ENCODE data around the gene ZNF622. TPM values are rescaled to one million over a fixed set of nuclear protein-coding genes. Genes with fewer than 3 reads are reported as not detected.

Gene ZNF622
- total RNA-seq: 56.1 TPM
- long read RNA-seq, transcript ZNF622-201 (6 exons, 1,699 nt): major isoform, 108 of 114 reads
- long read RNA-seq, partial matches to known transcripts: 2 of 114 reads
- long read RNA-seq, other reads (novel, unspliced or antisense): 4 of 114 reads

GRCh38 chr5:16465544-16466432 is at the start of gene ZNF622:
ZNF622 (minus strand) TSS chr5:16465800; CDS start chr5:16465665, 135 bp downstream.
- H3K27me3 ChIP-seq (ENCODE audit: low read depth): no peaks in the 10 kb centered on the region
- no peaks in the 10 kb centered on the region for H3K9me3 ChIP-seq (replicated peaks)
- DNase-seq: peak; percentile 91
- peaks cover 93% of the 10 kb centered on the region for H3K4me1 ChIP-seq
- H3K36me3 ChIP-seq: peaks cover 29% of the 10 kb centered on the region
- intact Hi-C loops (cut with micrococcal nuclease): no loop called here
- no peak for TF ChIP-seq CTCF (IDR thresholded peaks at IDR 0.05; ENCODE audit: borderline replicate concordance)
- H3K27ac ChIP-seq (replicated peaks): peak within 1 kb of the TSS; percentile 93
- H3K4me3 ChIP-seq: peak within 1 kb of the TSS; percentile 96

GRCh38 chr5:16510098-16510497 is 44.5 kb upstream of the ZNF622 start:
- peaks cover 23% of the 10 kb centered on the region for H3K4me1 ChIP-seq
- DNase-seq: no peak
- intact Hi-C loops (cut with micrococcal nuclease): no loop called here
- peak overlapping the region; percentile 85 for H3K27ac ChIP-seq (replicated peaks)
- no peaks in the 10 kb centered on the region for H3K36me3 ChIP-seq
- no peak for TF ChIP-seq CTCF (IDR thresholded peaks at IDR 0.05; ENCODE audit: borderline replicate concordance)
- H3K9me3 ChIP-seq (replicated peaks): no peaks in the 10 kb centered on the region
- H3K27me3 ChIP-seq (ENCODE audit: low read depth): no peaks in the 10 kb centered on the region
- no peak overlapping the region for H3K4me3 ChIP-seq

- peak; percentile 78 for DNase-seq
- no peaks in the 10 kb centered on the region for H3K9me3 ChIP-seq (replicated peaks)
- no peaks in the 10 kb centered on the region for H3K27me3 ChIP-seq (ENCODE audit: low read depth)
- no peaks in the 10 kb centered on the region for H3K36me3 ChIP-seq
- peaks cover 30% of the 10 kb centered on the region for H3K4me1 ChIP-seq
- TF ChIP-seq CTCF (IDR thresholded peaks at IDR 0.05; ENCODE audit: borderline replicate concordance): no peak
- intact Hi-C loops (cut with micrococcal nuclease): no loop called here
- peak overlapping the region; percentile 85 for H3K27ac ChIP-seq (replicated peaks)
- peak overlapping the region; percentile 65 for H3K4me3 ChIP-seq
Observed at GRCh38 chr5:16508730-16509531, 43.3 kb upstream of the ZNF622 start.

- intact Hi-C loops (cut with micrococcal nuclease): no loop called here
- H3K4me3 ChIP-seq: peak overlapping the region; percentile 65
- no peak for TF ChIP-seq CTCF (IDR thresholded peaks at IDR 0.05; ENCODE audit: borderline replicate concordance)
- no peaks in the 10 kb centered on the region for H3K9me3 ChIP-seq (replicated peaks)
- no peaks in the 10 kb centered on the region for H3K27me3 ChIP-seq (ENCODE audit: low read depth)
- DNase-seq: no peak
- H3K36me3 ChIP-seq: no peaks in the 10 kb centered on the region
- peak overlapping the region; percentile 85 for H3K27ac ChIP-seq (replicated peaks)
- H3K4me1 ChIP-seq: peaks cover 38% of the 10 kb centered on the region
Observed at GRCh38 chr5:16507716-16508115, 42.1 kb upstream of the ZNF622 start.

GRCh38 chr5:16505904-16506303 is 40.3 kb upstream of the ZNF622 start:
- H3K9me3 ChIP-seq (replicated peaks): no peaks in the 10 kb centered on the region

More at GRCh38 chr5:16505904-16506303, 40.3 kb upstream of the ZNF622 start:
- peak overlapping the region; percentile 65 for H3K4me3 ChIP-seq
- H3K36me3 ChIP-seq: no peaks in the 10 kb centered on the region
- peak overlapping the region; percentile 85 for H3K27ac ChIP-seq (replicated peaks)
- TF ChIP-seq CTCF (IDR thresholded peaks at IDR 0.05; ENCODE audit: borderline replicate concordance): no peak
- DNase-seq: no peak
- intact Hi-C loops (cut with micrococcal nuclease): no loop called here
- H3K4me1 ChIP-seq: peaks cover 54% of the 10 kb centered on the region
- H3K27me3 ChIP-seq (ENCODE audit: low read depth): no peaks in the 10 kb centered on the region
